Stimulated activated CD8-positive, alpha-beta memory T cell treated with anti-CD3 and anti-CD28 coated beads, Interleukin-12 subunit alpha, Interleukin-12 subunit beta, amount 100 ng/mL, for 1 hour (primary cell): ENCODE measurements around the gene CRB3.
"Not testable (repeated sequence)": the region's sequence is repeated elsewhere in the genome, so short reads cannot be mapped to it uniquely, and the experiment has no call there.

ENCODE experiments used
- DNase-seq: peaks from one replicate; pipeline ENCODE4 v3.0.0-alpha.2; 2020; ENCODE audit warnings: low read depth

Gene CRB3

GRCh38 chr19:6494438-6495036 is 30.5 kb downstream of the CRB3 start:
- no peak for DNase-seq

DNA sequence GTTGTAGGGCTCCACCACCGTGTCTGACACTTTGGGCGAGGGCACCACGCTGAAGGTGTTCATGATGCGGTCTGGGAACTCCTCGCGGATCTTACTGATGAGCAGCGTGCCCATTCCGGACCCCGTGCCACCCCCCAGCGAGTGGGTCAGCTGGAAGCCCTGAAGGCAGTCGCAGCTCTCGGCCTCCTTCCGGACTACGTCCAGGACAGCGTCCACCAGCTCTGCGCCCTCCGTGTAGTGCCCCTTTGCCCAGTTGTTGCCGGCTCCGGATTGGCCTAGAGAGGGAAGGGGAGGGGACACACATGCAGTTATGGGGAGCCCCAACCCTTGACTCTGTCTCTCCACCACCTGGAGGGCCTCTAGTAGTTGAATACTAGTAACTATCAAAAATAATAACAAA is 31.9 kb downstream of the CRB3 start:
- no peak for DNase-seq

- no peak for DNase-seq
These were observed 34.4 kb downstream of the CRB3 start for GRCh38 chr19:6498294-6499036.

GRCh38 chr19:6499052-6499790 is 35.1 kb downstream of the CRB3 start:
- DNase-seq = no peak

- DNase-seq = no peak
These were observed 37.0 kb downstream of the CRB3 start for GRCh38 chr19:6500837-6501739.

DNA sequence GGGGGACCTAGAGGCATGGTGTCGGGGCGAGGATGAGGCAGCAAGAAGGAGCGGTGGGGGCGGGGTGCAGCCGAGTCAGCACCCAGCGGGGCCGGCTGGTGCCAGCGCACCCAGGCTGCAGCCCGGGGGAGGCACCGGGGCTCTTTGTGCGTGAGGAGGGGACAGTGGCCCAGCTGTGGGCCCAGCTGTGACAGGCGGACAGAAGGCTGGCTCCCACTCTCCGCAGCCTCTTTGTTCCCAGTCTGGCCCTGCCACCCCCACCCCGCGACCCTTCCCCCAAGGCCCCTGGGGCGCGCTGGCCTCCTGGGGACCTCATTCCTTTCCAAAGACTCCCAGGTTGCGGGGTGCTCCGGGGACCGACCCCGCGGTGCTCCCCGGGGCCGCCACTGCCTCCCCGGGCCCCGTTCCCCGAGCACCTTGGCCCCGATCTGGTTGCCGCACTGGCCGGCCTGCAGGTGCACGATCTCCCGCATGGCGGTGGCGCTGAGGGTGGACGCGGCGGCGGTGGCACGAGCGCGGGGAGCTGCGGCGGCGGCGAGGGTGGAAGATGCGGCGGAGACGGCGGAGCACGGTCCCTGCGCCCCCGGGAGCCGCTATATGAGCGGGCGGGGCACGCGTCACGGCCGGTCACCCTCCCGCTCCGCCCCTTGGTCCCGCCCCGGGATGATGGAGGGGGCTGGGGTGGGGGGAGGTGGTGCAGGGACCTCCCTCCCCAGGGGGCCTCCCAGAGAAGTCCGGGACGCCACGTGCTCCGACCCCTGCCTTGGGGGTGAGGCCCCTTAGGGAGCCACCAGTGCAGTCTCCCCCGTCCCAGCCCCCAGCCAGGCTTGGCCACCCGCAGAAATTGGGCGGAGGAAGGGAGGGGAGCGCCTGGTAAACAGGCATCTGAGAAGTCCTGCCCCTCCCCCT is 37.9 kb downstream of the CRB3 start, which contains the start of gene TUBB4A:
TUBB4A (minus strand) TSS at position 570 of the 909 bp plus-strand sequence; CDS start at position 473, 97 bp downstream.
- no peak for DNase-seq

DNA sequence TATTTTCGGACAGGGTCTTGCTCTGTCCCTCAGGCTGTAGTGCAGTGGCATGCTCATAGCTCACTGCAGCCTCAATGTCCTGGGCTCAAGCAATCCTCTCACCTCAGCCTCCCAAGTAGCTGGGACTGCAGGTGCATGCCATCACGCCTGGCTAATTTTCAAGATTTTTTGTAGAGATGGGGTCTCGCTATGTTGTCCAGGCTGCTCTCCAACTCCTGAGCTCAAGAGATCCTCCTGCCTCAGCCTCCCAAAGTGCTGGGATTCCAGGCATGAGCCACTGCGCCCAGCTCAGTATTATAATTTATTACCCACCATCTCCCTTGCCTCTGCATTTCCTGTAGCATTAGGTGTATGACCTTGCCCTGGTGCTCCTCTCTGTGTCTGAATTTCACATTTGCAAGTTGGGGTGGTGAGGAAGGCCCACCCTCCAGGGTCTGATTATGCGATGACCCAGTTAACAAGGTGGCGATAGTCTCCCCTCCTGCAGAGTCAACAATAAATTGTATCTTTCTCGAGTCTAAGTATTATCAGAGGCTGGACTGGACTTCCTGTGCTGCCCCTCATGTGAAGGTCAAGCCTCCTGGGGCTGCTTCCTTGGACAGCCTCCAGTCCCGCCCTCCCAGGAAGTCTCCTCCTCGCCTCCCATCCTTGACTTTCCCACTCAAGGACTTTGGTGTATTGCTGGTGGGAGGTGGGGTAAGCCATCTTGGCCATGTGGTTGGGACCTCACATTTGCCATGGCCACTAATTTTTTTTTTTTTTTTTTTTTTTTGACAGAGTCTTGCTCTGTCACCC is 39.5 kb downstream of the CRB3 start:
- no peak for DNase-seq

DNA sequence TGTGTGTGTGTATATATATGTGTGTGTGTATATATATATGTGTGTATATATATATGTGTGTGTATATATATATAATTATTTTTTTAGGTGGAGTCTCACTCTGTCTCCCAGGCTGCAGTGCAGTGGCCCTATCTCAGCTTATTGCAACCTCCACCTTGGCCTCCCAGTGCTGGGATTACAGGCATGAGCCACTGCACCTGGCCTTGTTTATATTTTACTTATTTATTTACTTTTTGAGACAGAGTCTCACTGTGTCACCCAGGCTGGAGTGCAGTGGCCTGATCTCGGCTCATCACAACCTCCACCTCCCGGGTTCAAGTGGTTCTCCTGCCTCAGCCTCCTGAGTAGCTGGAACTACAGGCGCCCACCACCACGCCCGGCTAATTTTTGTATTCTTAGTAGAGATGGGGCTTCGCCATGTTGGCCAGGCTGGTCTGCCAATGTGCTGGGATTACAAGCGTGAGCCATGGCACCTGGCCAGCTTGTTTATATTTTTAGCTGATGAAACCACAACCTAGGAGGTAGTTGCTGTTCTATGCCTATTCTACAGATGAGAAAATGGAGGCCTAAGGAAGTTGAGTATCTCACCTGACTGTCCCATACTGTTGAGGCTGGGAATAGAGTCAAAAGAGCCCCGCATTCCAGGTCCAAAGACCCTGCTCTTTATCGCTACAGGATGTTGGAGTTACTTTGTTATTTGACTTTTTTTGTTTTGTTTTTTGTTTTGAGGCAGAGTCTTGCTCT is 44.1 kb downstream of the CRB3 start:
- not testable (repeated sequence) for DNase-seq

DNA sequence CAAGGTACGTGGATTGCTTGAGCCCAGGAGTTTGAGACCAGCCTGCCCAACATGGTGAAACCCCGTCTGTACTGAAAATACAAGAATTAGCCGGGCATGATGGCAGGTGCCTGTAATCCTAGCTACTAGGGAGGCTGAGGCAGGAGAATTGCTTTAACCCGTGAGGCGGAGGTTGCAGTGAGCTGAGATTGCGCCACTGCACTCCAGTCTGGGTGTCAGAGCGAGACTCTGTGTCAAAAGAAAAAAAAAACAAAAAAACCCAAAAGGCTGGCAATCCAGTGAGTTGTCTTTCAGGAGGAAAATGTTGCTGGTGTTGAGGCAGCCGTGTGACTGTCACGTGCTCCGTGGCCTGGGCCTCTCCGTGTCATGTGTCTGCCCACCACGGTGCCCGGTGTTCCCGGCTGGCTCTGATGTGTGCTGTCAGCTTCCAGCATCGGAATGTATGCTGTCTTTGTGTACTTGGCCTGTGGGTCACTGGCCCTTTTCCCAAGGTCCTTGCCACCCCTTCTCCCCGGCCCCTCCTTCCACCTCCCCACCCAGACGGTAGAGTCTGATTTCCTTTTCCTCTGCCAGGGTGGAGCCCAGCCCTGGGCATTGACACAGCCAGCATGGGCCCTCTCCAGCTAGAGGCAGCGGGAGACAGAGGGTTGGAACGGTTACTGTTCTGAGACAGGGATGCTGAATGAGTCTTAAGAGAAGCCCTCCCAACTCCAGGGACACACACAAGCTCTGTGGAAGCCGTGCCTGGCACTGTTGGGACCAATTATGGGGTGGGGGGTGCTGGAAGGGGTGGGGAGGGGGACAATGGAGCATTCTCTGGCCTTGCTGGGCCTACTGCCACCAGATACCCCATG is 45.3 kb downstream of the CRB3 start:
- DNase-seq = no peak

DNA sequence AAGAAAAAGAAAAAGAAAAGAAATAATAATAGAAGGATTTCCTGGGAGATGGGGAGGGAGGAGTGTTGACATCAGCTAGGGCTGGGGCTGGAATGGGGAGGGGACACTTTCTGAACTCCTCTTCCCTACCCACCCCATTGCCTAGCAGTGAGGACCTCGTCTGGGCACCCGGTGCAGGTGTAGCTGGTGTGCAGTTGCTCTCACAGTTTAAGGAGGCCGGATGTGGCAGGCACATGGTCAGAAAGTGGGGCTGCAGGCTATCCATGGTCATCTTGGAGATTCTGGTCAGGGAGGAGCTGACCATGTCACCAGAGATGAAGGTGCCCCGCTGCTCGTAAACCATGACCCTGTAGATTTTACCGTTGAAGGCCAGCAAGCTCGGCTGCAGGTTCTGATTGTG is 46.5 kb downstream of the CRB3 start:
- no peak for DNase-seq

- DNase-seq = no peak
These were observed 50.0 kb downstream of the CRB3 start for GRCh38 chr19:6514089-6514488.

DNA sequence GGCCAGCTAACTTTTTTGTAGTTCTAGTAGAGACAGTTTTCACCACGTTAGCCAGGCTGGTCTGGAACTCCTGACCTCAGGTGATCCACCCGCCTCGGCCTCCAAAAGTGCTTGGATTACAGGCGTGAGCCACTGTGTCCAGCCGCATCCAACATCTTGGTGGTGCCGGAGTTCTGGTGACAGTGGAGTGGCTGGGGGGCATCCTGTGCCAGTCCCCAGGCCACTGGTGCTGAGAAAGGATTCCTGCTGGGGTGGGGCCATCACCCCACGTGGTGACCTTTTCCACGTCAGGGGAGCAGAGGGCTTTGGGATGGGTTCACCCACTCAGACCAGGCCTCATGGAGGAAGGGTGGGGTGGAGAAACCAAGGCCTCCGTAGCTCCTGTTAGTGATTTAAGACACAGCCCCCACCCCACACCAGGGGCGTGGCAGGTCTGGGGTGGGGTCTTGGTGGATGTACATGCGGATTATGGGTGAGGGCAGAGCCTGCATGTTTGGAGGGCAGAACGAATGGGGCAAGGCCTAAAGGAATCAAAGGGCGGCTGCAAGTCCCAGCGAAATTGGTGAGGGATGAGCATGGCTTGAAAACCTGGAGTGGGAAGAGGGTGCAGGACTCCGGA is 51.0 kb downstream of the CRB3 start:
- no peak for DNase-seq

GRCh38 chr19:6516018-6516658 is 52.1 kb downstream of the CRB3 start:
- DNase-seq = peak; percentile 47
